ENCODE measurements around the gene DCST2.

GRCh38 chr1:155073377-155074242 lies 40.0 kb upstream of the DCST2 start:
- no peak for TF ChIP-seq CTCF (IDR thresholded peaks at IDR 0.05; ENCODE audit: insufficient read depth, low read length, poor library complexity, severe bottlenecking)
- TF ChIP-seq EZH2phosphoT487 (conservative IDR thresholded peaks at IDR 0.05; ENCODE audit: low read length) = no peak

Measured in SU-DHL-6 (cell line).